Coronary artery (tissue), 2 donors: ENCODE results near the gene DNAJA4.

Source experiments
- DNase-seq: peaks from one replicate; pipeline ENCODE4 v3.0.0-alpha.2; 2017; ENCODE audit warnings: low spot score
- H3K27ac ChIP-seq, 2 donors: fragments of 200-600 bp; sonication (generic); one replicate each; pipeline ENCODE4 v1.5.1; 2016 to 2019
- H3K4me3 ChIP-seq: fragments of 200-600 bp; sonication (generic); 2 replicates; pipeline ENCODE4 v1.5.1; 2016; ENCODE audit warnings: mild to moderate bottlenecking, moderate library complexity
- TF ChIP-seq, protein P1 (sequence below): fragments of 200-600 bp; sonication (generic); IDR thresholded peaks from one replicate; pipeline ENCODE4 v1.5.1; 2019; ENCODE audit warnings: antibody characterized with exemption

The DNAJA4 gene

DNA sequence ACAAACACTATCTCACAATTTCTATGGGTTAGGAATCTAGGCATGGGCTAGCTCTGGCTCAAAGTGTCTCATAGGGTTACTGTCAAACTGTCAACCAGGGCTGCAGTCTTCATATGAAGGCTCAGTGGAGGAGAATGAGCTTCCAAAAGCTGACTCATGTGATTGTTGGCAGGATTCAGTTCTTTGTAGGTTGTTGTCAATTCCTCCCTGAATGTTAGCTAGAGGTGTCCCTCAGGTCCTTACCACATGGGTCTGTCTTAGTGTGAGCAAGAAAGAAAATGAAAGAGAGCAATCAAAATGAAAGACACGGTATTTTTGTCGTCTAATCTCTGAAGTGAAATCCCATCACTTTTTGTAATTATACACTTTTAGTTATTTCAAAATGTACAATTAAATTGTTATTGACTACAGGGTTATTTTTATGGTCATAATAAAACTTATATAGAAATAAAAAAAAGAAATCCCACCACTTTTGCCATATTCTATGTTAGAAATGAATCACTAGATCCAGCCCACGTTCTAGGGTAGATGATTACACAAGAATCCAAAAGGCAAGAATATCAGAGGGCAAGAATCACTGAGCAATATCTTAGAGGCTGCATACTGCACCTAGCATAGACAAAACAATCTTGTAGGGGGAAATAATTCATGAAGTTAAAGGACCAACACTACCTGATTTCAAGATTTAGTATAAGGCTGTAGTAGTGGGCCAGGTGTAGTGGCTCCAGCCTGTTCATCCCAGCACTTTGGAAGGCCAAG, 38.4 kb upstream of the DNAJA4 start:
- no peak overlapping the region for H3K4me3 ChIP-seq
- H3K27ac ChIP-seq, result no peak overlapping the region
- no peak for DNase-seq
- TF ChIP-seq, protein P1, sequence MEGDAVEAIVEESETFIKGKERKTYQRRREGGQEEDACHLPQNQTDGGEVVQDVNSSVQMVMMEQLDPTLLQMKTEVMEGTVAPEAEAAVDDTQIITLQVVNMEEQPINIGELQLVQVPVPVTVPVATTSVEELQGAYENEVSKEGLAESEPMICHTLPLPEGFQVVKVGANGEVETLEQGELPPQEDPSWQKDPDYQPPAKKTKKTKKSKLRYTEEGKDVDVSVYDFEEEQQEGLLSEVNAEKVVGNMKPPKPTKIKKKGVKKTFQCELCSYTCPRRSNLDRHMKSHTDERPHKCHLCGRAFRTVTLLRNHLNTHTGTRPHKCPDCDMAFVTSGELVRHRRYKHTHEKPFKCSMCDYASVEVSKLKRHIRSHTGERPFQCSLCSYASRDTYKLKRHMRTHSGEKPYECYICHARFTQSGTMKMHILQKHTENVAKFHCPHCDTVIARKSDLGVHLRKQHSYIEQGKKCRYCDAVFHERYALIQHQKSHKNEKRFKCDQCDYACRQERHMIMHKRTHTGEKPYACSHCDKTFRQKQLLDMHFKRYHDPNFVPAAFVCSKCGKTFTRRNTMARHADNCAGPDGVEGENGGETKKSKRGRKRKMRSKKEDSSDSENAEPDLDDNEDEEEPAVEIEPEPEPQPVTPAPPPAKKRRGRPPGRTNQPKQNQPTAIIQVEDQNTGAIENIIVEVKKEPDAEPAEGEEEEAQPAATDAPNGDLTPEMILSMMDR, result no peak

DNA sequence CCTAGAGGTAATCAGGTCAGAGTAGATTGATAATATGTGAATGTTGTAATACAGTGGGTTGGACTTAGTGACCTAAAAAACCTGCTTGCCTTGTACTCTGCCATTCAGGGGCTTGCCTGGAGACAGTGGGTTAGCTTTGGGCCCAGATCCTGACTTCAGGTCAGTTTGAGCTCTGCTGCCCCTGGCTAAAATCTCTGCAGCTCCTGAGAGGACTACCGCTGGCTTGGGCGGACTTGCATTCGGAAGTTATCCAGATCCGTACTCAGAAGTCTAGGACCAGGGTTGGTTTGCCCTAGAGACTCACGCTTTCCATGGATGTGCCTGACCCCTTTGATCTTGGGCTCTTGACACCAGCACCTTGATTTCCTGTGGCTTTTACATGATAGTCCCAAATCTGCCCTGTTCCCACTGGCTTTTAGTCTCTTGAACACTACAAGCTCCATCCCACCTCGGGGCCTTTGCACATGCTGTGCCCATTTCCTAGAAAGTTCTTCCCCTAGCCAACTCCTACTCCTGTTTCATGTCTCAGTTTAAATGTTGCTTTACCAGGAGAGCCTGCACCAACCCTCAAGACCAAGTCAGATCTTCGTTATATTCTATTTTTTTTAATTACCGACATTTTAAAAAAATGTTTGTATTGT, 35.9 kb upstream of the DNAJA4 start:
- TF ChIP-seq, protein P1, result no peak
- DNase-seq, result no peak
- no peak overlapping the region for H3K27ac ChIP-seq
- no peak overlapping the region for H3K4me3 ChIP-seq

DNA sequence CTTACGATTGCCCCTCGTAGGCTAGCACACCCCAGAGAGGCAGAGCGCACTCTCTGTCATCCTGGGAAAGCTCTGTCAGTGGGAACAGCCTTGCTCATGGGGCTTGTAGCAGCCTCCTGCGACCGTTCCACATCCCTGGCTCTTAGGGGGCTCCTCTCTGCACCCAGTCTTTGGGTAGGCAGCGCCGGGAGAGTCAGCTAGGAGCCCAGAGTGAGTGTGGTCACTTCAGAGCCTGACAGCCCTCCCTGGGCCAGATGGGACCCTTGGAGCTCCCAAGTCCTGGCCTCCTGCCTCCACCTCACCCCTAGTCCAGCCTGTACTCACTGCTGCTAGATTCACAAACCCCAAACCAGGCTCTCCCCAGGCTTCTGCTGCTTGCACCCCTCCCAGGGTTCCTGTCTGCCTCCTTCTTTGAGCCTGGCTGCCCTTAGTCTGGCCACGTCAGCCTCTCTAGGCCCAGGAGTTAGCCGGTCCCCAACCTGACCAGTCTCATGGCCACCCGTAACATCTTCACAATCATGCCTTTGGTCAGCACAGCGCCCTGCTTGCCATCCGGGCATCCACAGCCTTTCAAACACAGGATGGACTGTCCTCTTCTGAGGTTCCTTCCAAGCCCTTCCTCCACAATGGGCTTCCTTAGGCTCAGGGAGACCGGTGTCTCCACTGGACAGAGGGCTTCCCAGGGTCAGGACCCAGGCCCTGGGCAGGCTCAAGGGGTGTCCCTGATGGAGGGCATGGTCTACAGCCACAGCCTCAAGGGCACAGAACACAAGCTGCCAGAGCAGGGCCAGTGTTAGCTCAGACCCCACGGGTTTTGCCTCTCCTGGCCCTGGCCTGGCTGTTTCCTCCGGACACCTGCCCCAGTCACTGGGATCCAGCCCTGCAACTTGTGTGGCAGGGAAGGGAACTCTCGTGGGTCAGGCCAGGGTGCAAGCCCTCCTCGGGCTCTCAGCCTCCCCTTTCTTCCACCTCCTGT, 34.6 kb upstream of the DNAJA4 start:
- TF ChIP-seq, protein P1, result no peak
- no peak for DNase-seq

DNA sequence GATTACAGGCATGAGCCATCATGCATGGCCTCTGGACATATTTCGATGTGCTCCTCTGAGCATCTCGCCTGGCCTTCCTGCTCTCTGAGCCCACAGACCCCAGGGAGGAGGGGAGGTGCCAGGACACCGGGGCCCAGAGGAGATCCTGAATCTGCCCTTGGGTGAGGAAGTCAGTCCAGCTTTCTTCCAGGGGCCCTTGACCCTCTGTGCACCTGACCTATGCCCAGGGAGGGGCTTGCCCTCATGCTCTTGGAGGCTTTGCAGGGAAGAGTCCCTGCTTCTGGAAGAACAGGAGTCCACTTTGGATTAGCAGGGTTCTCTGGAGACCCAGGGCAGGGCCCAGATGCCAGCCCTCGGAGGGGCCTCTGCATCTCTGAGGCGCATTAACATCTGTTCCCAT, 31.4 kb upstream of the DNAJA4 start:
- DNase-seq, result no peak
- TF ChIP-seq, protein P1, result no peak
- Histone ChIP-seq H3K27ac (no peak overlapping the region), H3K4me3 (no peak overlapping the region)

More for the DNA sequence above, 34.6 kb upstream of the DNAJA4 start:
- Histone ChIP-seq H3K27ac (no peak overlapping the region), H3K4me3 (no peak overlapping the region)

DNA sequence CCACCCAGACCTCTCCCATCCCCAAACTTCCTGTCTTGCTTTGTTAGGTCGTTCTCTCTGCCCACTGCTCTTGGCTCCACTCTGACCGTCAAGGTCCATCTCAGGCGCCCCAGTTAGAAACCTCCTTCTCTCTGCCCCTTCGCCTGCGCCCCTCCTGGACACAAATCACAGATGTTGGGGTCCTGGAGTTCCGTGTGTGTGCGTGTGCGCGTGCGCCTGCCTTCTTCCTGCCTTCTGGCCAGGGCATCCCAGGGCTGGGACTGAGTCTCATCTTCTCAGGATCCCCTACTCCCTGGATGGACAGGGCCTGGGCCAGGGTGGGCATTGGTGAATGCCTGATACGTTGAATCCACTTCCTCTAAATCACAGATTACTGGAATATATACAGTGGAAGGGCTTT, 30.9 kb upstream of the DNAJA4 start:
- DNase-seq, result no peak
- Histone ChIP-seq H3K27ac (no peak overlapping the region), H3K4me3 (no peak overlapping the region)
- TF ChIP-seq, protein P1, result no peak

DNA sequence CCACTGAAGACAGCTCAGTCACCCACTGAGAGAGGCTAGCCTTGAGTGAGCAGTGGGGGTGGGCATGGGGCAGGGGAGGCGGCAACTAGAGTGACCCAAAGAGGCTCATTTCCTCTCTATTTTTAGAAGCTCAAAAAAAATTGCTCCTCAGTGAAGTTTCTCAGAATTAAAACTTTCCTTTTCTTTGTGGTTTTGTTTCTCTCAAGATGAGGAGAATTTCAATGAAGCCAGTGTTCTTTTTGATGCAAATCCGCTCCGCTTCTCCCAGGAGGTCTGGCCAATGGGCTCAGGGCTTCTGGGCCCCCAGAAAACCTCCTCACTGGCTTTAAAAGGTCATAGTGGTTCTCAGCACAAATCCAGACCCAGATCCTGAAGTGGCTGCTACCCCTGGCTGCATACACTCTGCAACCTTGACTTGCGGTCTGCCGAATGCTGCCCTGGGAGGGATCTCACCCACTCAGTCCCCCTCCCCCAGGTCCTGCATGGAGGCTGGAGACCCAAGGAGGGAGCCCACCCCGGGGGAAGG, 29.8 kb upstream of the DNAJA4 start, which contains the start of gene ACSBG1:
Gene ACSBG1 (minus strand): TSS at position 51 of the 526 bp plus-strand sequence. CDS start 64 bp downstream, outside the sequence.
- TF ChIP-seq, protein P1, result no peak
- no peak within 1 kb of the TSS for H3K27ac ChIP-seq
- no peak within 1 kb of the TSS for H3K4me3 ChIP-seq
- no peak for DNase-seq
